Immature natural killer cell (primary cell): Measurements from ENCODE around the gene THOP1. TPM values are rescaled to one million over a fixed set of nuclear protein-coding genes. Genes with fewer than 3 reads are reported as not detected.
"Not testable (repeated sequence)": the region's sequence is repeated elsewhere in the genome, so short reads cannot be mapped to it uniquely, and the experiment has no call there.

Experiments used
- DNase-seq, 3 donors: peaks; one replicate each; pipeline ENCODE4 v3.0.0; 2022; ENCODE audit warnings: mixed read lengths in 1 of 3
- H3K27ac Mint-ChIP-seq, 6 donors: one replicate each; pipeline ENCODE4 v1.8.0; 2020; ENCODE audit warnings: mixed read lengths in 6 of 6, mild to moderate bottlenecking in 5 of 6, inconsistent platforms in 4 of 6, moderate library complexity in 3 of 6
- H3K27me3 Mint-ChIP-seq, 3 donors: one replicate each; pipeline ENCODE4 v1.8.0; 2020 to 2021; ENCODE audit warnings: low read depth in 3 of 3, mild to moderate bottlenecking in 3 of 3, mixed read lengths in 3 of 3, moderate library complexity in 3 of 3, inconsistent platforms in 1 of 3
- H3K36me3 Mint-ChIP-seq, 3 donors: one replicate each; pipeline ENCODE4 v1.8.0; 2020; ENCODE audit warnings: mixed read lengths in 3 of 3, inconsistent platforms in 2 of 3, mild to moderate bottlenecking in 2 of 3
- H3K4me1 Mint-ChIP-seq, 2 donors: one replicate each; pipeline ENCODE4 v1.8.0; 2020; ENCODE audit warnings: inconsistent platforms in 2 of 2, mild to moderate bottlenecking in 2 of 2, mixed read lengths in 2 of 2, moderate library complexity in 1 of 2
- H3K4me3 Mint-ChIP-seq, 5 donors: one replicate each; pipeline ENCODE4 v1.8.0; 2020; ENCODE audit warnings: mild to moderate bottlenecking in 5 of 5, mixed read lengths in 5 of 5, inconsistent platforms in 3 of 5, moderate library complexity in 3 of 5
- H3K9me3 Mint-ChIP-seq, 6 donors: one replicate each; pipeline ENCODE4 v1.8.0; 2020; ENCODE audit warnings: mild to moderate bottlenecking in 6 of 6, mixed read lengths in 6 of 6, inconsistent platforms in 4 of 6, moderate library complexity in 3 of 6
- polyA plus RNA-seq, 3 donors: library from polyadenylated mRNA; unstranded; fragments of 300-500 nt; fragmentation: Illumina TruSeq; gene quantifications; one replicate each; pipeline ENCODE4 v1.2.3, GENCODE V29; 2021

THOP1 gene
- polyA plus RNA-seq, 3 donors from 2014 or later = 20.0 to 39.9 (median 31.6) TPM

GRCh38 chr19:2782329-2782935, 2.9 kb upstream of the THOP1 start:
- Mint-ChIP-seq H3K4me1 (peaks cover 50 to 53% of the 10 kb centered on the region in 2 donors), H3K27me3 (peaks cover 7 to 10% (median 7%) of the 10 kb centered on the region in 3 donors), H3K9me3 (no peaks in the 10 kb centered on the region), H3K27ac (peak overlapping the region; percentile 70 to 93 (median 85)), H3K36me3 (no peaks in the 10 kb centered on the region), H3K4me3 (peak overlapping the region; percentile 84 to 88 (median 86))
- DNase-seq = no peak

DNA sequence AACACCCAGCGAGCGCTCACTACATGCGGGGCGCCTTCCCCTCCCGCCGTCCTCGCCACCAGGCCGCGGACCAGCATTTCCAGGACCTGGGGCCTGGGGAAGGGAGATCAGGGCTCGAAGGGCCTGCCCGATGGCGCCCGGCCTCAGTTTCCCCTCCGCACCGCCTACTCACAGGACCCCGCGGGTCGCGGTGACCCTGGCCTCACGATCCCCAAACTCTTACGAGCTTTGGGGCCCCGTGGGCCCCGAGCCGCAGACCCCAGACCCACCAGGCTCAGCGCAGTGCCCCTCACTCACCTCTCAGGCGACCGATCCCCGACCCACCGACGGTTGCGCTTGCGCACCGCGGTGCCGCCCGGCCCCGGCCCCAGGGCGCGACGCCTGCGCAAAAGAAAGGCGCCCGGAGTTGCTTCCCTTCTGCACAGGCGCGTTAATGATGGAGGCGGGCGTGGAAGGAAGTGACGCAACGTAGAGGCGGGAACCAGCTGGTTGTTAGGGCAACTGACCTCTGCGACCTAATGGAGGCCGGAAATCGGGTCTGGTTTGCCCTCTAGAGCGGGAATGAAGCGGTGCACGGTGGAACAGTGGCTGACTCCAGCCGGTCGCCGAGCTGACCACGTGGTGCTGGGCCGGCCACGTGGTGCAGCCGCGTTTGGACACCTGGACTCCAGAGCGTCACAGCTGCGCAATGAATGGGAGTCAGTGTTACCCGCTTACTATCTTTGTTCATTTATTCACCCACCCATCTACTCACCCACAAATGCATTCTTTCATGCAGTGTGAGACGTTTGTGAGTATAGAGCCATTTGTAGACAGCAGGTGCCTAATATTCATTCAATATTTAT, 2.1 kb upstream of the THOP1 start, which contains the start of gene SGTA:
Gene SGTA, minus strand, starts transcription at position 338 of the 845 bp plus-strand sequence. CDS start 14,205 bp downstream, outside the sequence.
- peaks cover 50 to 55% of the 10 kb centered on the region in 2 donors for H3K4me1 Mint-ChIP-seq
- DNase-seq = peak; percentile 96 to 97 (median 97)
- H3K36me3 Mint-ChIP-seq = no peaks in the 10 kb centered on the region
- H3K9me3 Mint-ChIP-seq = no peaks in the 10 kb centered on the region
- H3K4me3 Mint-ChIP-seq = peak within 1 kb of the TSS; percentile 84 to 88 (median 86)
- H3K27ac Mint-ChIP-seq = peak within 1 kb of the TSS; percentile 87 to 95 (median 94)
- H3K27me3 Mint-ChIP-seq = peaks cover 7 to 10% (median 7%) of the 10 kb centered on the region in 3 donors

DNA sequence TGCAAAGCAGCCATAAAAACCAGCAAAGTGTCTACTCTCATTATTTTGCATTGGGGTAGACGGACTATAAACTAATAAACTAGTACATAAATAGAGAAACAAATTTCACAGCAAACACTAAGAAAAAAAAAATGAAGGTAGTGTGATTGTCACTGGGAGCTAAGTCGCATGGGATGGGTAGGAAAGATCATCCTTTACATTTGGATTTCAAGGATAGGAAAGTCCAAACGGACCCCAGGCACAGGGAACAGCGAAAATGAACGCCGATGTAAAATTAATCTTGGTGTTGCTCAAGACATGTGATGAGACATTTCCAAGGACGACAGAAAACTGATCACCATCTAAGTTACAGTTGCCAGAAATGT, 1.5 kb upstream of the THOP1 start:
- no peaks in the 10 kb centered on the region for H3K36me3 Mint-ChIP-seq
- peak overlapping the region; percentile 87 to 95 (median 94) for H3K27ac Mint-ChIP-seq
- peaks cover 50 to 55% of the 10 kb centered on the region in 2 donors for H3K4me1 Mint-ChIP-seq

DNA sequence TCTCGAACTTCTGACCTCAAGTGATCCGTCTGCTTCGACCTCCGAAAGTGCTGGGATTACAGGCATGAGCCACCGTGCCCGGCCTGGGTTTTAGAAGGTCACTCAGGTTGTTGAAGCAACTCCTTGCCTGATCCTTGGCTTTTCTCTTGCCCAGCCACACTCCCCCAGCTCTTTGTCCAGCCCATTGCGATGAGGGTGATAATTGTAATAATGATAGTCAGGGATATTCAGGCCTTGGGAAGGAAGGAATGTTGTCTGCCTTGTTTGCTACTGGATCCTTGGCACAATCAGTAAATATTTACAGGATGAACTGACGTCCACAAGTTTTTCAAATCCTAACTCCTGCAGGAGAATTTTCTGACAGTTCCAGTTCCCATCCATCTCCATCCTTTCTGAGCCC, 1.8 kb downstream of the THOP1 start:
- Mint-ChIP-seq H3K4me1 (peaks cover 31 to 32% of the 10 kb centered on the region in 2 donors), H3K36me3 (no peaks in the 10 kb centered on the region), H3K27me3 (peaks cover 7 to 12% (median 7%) of the 10 kb centered on the region in 3 donors), H3K27ac (no peak overlapping the region), H3K9me3 (no peaks in the 10 kb centered on the region), H3K4me3 (peak overlapping the region; percentile 18 to 66 (median 57))
- DNase-seq = no peak

More for the DNA sequence above, 1.5 kb upstream of the THOP1 start:
- no peak for DNase-seq
- Mint-ChIP-seq H3K9me3 (no peaks in the 10 kb centered on the region), H3K27me3 (peaks cover 7 to 10% (median 7%) of the 10 kb centered on the region in 3 donors), H3K4me3 (peak overlapping the region; percentile 84 to 88 (median 86))

GRCh38 chr19:2788237-2788636, 2.9 kb downstream of the THOP1 start:
- Mint-ChIP-seq H3K4me3 (peak overlapping the region in 4 of 5 donors; percentile 18 to 38 (median 32)), H3K27ac (no peak overlapping the region), H3K36me3 (no peaks in the 10 kb centered on the region), H3K4me1 (peaks cover 24% of the 10 kb centered on the region in 2 donors), H3K9me3 (no peaks in the 10 kb centered on the region), H3K27me3 (peaks cover 6 to 11% (median 6%) of the 10 kb centered on the region in 3 donors)
- no peak for DNase-seq

DNA sequence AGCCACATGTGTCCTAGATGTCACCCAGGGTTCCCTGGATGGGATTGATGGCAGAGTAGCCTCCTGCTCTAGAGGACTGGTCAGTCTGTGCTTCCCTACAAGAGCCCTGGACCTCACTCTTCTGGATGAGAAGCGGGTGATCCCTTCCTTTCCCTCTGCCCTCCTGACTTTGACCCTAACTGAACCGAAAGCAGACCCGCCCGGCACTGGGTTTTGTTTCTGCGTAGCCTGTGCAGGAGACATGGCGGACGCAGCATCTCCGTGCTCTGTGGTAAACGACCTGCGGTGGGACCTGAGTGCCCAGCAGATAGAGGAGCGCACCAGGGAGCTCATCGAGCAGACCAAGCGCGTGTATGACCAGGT, 4.9 kb downstream of the THOP1 start:
- H3K27me3 Mint-ChIP-seq = peaks cover 0 to 4% (median 0%) of the 10 kb centered on the region in 3 donors
- peak overlapping the region in 1 of 6 donors; percentile 34 for H3K27ac Mint-ChIP-seq
- no peaks in the 10 kb centered on the region for H3K9me3 Mint-ChIP-seq
- peaks cover 8 to 15% of the 10 kb centered on the region in 2 donors for H3K4me1 Mint-ChIP-seq
- peaks cover 0 to 1% (median 0%) of the 10 kb centered on the region in 3 donors for H3K36me3 Mint-ChIP-seq
- no peak overlapping the region for H3K4me3 Mint-ChIP-seq
- DNase-seq = no peak

- H3K27ac Mint-ChIP-seq = no peak overlapping the region
- no peak for DNase-seq
Observed at GRCh38 chr19:2790557-2791271, 5.4 kb downstream of the THOP1 start.

DNA sequence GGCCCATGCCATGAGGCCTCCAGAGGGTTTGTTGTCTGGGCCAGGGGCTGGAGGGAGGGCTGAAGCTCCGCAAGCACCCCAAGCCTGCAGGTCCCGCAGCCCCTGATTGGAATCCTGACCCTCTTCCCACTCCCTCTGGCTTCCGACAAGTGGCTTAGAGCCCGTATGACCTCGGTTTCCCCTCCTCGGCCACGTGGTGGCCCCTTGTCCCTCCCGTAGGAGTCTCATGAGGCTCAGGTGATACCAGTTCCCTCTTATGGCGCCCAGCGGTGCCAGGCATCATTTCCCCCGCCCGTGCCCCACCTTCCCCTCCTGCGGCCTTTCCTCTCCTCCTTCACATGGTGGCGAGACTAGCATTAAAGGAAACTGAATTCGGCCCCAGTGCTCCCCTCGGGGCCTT, 6.1 kb downstream of the THOP1 start:
- H3K9me3 Mint-ChIP-seq = no peaks in the 10 kb centered on the region
- peaks cover 0 to 3% (median 0%) of the 10 kb centered on the region in 3 donors for H3K27me3 Mint-ChIP-seq
- no peak overlapping the region for H3K27ac Mint-ChIP-seq
- peaks cover 0 to 3% (median 0%) of the 10 kb centered on the region in 3 donors for H3K36me3 Mint-ChIP-seq
- DNase-seq = no peak
- no peak overlapping the region for H3K4me3 Mint-ChIP-seq
- H3K4me1 Mint-ChIP-seq = peaks cover 3 to 8% of the 10 kb centered on the region in 2 donors

More at GRCh38 chr19:2790557-2791271, 5.4 kb downstream of the THOP1 start:
- H3K27me3 Mint-ChIP-seq = peaks cover 0 to 4% (median 0%) of the 10 kb centered on the region in 3 donors
- peaks cover 8 to 13% of the 10 kb centered on the region in 2 donors for H3K4me1 Mint-ChIP-seq
- no peak overlapping the region for H3K4me3 Mint-ChIP-seq
- H3K9me3 Mint-ChIP-seq = no peaks in the 10 kb centered on the region
- peaks cover 0 to 3% (median 0%) of the 10 kb centered on the region in 3 donors for H3K36me3 Mint-ChIP-seq

GRCh38 chr19:2791876-2792275, 6.6 kb downstream of the THOP1 start:
- H3K9me3 Mint-ChIP-seq = no peaks in the 10 kb centered on the region
- peaks cover 0 to 2% (median 0%) of the 10 kb centered on the region in 3 donors for H3K27me3 Mint-ChIP-seq
- H3K4me3 Mint-ChIP-seq = no peak overlapping the region
- peaks cover 3 to 8% of the 10 kb centered on the region in 2 donors for H3K4me1 Mint-ChIP-seq
- no peak overlapping the region for H3K27ac Mint-ChIP-seq
- DNase-seq = no peak
- peaks cover 0 to 3% (median 0%) of the 10 kb centered on the region in 3 donors for H3K36me3 Mint-ChIP-seq

DNA sequence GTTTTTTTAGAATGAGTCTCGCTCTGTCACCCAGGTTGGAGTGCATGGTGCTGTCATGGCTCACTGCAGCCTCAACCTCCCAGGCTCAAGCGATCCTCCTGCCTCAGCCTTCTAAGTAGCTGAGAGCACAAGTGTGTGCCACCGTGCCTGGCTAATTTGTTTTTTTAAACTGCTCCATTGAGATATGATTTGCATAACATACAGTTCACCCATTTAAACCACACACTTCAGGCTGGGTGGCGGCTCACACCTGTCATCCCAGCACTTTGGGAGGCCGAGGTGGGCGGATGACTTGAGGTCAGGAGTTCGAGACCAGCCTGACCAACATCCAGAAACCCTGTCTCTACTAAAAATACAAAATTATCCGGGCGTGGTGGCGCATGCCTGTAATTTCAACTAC, 7.4 kb downstream of the THOP1 start:
- not testable (repeated sequence) for H3K36me3 Mint-ChIP-seq, H3K4me3 Mint-ChIP-seq, H3K4me1 Mint-ChIP-seq, H3K9me3 Mint-ChIP-seq, DNase-seq, H3K27ac Mint-ChIP-seq, H3K27me3 Mint-ChIP-seq

DNA sequence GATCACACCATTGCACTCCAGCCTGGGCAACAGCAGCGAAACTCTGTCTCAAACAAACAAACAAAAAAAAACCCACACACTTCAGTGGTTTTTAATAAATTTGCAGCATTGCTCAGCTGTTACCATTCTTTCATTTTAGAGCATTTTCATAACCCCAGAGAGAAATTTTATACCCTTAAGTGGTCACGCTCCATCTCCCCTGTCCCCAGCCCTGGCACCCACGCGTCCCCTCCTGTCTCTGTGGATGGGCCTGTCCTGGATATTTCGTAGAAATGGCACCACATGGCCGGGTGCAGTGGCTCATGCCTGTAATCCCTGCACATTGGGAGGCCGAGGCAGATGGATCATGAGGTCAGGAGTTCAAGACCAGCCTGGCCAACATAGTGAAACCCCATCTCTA, 7.8 kb downstream of the THOP1 start:
- Mint-ChIP-seq H3K4me1 (no peaks in the 10 kb centered on the region), H3K36me3 (peaks cover 0 to 3% (median 0%) of the 10 kb centered on the region in 3 donors), H3K27ac (no peak overlapping the region), H3K4me3 (no peak overlapping the region), H3K9me3 (no peaks in the 10 kb centered on the region), H3K27me3 (peaks cover 0 to 2% (median 0%) of the 10 kb centered on the region in 3 donors)
- no peak for DNase-seq

DNA sequence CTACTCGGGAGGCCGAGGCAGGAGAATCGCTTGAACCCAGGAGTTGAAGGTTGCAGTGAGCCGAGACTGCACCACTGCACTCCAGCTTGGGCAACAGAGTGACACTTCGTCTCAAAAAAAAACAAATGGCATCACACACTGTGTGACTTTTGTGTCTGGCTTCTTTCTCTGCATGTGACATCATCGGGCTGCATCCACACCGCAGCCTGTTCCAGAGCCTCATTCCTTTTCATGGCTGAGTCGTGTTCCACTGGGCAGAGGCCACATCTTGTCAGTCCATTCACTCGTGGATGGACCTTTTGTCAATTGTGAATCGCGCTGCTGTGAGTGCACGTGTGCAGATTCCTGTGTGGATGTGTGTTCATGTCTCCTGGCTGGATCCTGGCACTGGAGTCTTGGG, 8.3 kb downstream of the THOP1 start:
- no peak for DNase-seq
- H3K27me3 Mint-ChIP-seq = peaks cover 0 to 2% (median 0%) of the 10 kb centered on the region in 3 donors
- H3K9me3 Mint-ChIP-seq = no peaks in the 10 kb centered on the region
- no peak overlapping the region for H3K27ac Mint-ChIP-seq
- H3K36me3 Mint-ChIP-seq = peaks cover 0 to 3% (median 0%) of the 10 kb centered on the region in 3 donors
- no peaks in the 10 kb centered on the region for H3K4me1 Mint-ChIP-seq
- no peak overlapping the region for H3K4me3 Mint-ChIP-seq

- no peaks in the 10 kb centered on the region for H3K9me3 Mint-ChIP-seq
- peaks cover 0 to 2% (median 0%) of the 10 kb centered on the region in 3 donors for H3K27me3 Mint-ChIP-seq
- no peak overlapping the region for H3K4me3 Mint-ChIP-seq
- DNase-seq = no peak
- H3K36me3 Mint-ChIP-seq = peaks cover 0 to 6% (median 0%) of the 10 kb centered on the region in 3 donors
- no peak overlapping the region for H3K27ac Mint-ChIP-seq
- H3K4me1 Mint-ChIP-seq = no peaks in the 10 kb centered on the region
Observed at GRCh38 chr19:2795827-2796658, 10.7 kb downstream of the THOP1 start.
